Left renal pelvis (tissue), 4 donors: Measurements from ENCODE around the gene LHFPL6. TPM values are rescaled to one million over a fixed set of nuclear protein-coding genes. Genes with fewer than 3 reads are reported as not detected.
"Not testable (repeated sequence)": the region's sequence is repeated elsewhere in the genome, so short reads cannot be mapped to it uniquely, and the experiment has no call there.

ENCODE experiments used
- DNase-seq, 4 donors: peaks; one replicate each; pipeline ENCODE4 v3.0.0-alpha.2; 2013; ENCODE audit warnings: low read depth in 4 of 4, low spot score in 3 of 4
- polyA plus RNA-seq, 4 donors: library from polyadenylated mRNA; unstranded; fragments of 120-200 nt; gene quantifications; one replicate each; pipeline ENCODE4 v1.2.1, GENCODE V29; 2013; ENCODE audit not compliant: insufficient read length in 4 of 4

LHFPL6 gene
- polyA plus RNA-seq, 4 donors = 30.8 to 64.7 (median 47.4) TPM

- DNase-seq = no peak
Observed at GRCh38 chr13:39365879-39366278, 237.1 kb downstream of the LHFPL6 start.

- peak in 2 of 4 donors; percentile 26 to 63 for DNase-seq
Observed at GRCh38 chr13:39364947-39365468, 238.0 kb downstream of the LHFPL6 start.

GRCh38 chr13:39363382-39363772, 239.6 kb downstream of the LHFPL6 start:
- no peak for DNase-seq

GRCh38 chr13:39362652-39363381, 240.2 kb downstream of the LHFPL6 start:
- DNase-seq = no peak

GRCh38 chr13:39353988-39354387, 249.0 kb downstream of the LHFPL6 start:
- no peak for DNase-seq

- DNase-seq = peak in 1 of 4 donors; percentile 37
Observed at GRCh38 chr13:39350461-39350881, 252.5 kb downstream of the LHFPL6 start.

- DNase-seq = no peak
Observed at GRCh38 chr13:39349391-39349960, 253.5 kb downstream of the LHFPL6 start.

GRCh38 chr13:39347926-39348901, 254.8 kb downstream of the LHFPL6 start:
- DNase-seq = no peak

GRCh38 chr13:39345982-39346381, 257.0 kb downstream of the LHFPL6 start:
- DNase-seq = no peak

GRCh38 chr13:39341251-39341650, 261.7 kb downstream of the LHFPL6 start:
- no peak for DNase-seq

- DNase-seq = not testable (repeated sequence)
Observed at GRCh38 chr13:39338114-39338513, 264.9 kb downstream of the LHFPL6 start.

GRCh38 chr13:39336937-39337336, 266.1 kb downstream of the LHFPL6 start:
- DNase-seq = no peak

- no peak for DNase-seq
Observed at GRCh38 chr13:39336207-39336606, 266.8 kb downstream of the LHFPL6 start.

- no peak for DNase-seq
Observed at GRCh38 chr13:39335721-39336120, 267.3 kb downstream of the LHFPL6 start.

GRCh38 chr13:39330504-39330903, 272.5 kb downstream of the LHFPL6 start:
- DNase-seq = no peak

- DNase-seq = no peak
Observed at GRCh38 chr13:39329182-39329639, 273.8 kb downstream of the LHFPL6 start.

GRCh38 chr13:39327172-39327479, 275.9 kb downstream of the LHFPL6 start:
- DNase-seq = no peak

GRCh38 chr13:39326469-39327171, 276.4 kb downstream of the LHFPL6 start:
- DNase-seq = peak in 1 of 4 donors; percentile 26

GRCh38 chr13:39324806-39325311, 278.1 kb downstream of the LHFPL6 start:
- no peak for DNase-seq
